C4-2B (cell line): ENCODE data around the gene ZNF106.

Experiments used
- H3K27ac ChIP-seq: fragments of 450-650 bp; 2 replicates; pipeline ENCODE4 v1.5.1; 2017
- ZFX ChIP-seq: fragments of 450-650 bp; IDR thresholded peaks from 2 replicates; pipeline ENCODE4 v1.6.1; 2017
- TF ChIP-seq, protein P1 (sequence below): fragments of 450-650 bp; conservative IDR thresholded peaks from 2 replicates; pipeline ENCODE4 v1.5.1; 2017; ENCODE audit warnings: mild to moderate bottlenecking

ZNF106 gene

DNA sequence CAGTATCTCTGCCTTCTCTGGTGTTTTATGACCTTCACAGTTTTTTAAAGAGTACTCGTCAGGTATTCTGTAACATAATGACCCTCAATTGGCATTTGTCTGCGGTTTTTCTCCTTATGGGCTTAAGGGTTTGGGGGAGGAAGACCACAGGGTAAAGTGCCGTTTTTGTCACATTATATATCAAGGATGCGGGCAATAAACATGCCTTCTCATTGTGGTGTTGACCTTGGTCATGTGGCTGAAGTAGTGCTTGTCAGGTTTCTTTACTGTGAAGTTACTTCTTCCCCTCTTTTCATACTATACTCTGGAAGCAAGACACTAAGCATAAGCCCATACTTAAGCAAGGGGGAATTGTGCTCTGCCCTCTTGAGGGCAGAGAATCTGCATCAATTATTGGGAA is 115.0 kb downstream of the ZNF106 start:
- H3K27ac ChIP-seq, result no peak overlapping the region
- TF ChIP-seq ZFX, result no peak
- TF ChIP-seq, protein P1, sequence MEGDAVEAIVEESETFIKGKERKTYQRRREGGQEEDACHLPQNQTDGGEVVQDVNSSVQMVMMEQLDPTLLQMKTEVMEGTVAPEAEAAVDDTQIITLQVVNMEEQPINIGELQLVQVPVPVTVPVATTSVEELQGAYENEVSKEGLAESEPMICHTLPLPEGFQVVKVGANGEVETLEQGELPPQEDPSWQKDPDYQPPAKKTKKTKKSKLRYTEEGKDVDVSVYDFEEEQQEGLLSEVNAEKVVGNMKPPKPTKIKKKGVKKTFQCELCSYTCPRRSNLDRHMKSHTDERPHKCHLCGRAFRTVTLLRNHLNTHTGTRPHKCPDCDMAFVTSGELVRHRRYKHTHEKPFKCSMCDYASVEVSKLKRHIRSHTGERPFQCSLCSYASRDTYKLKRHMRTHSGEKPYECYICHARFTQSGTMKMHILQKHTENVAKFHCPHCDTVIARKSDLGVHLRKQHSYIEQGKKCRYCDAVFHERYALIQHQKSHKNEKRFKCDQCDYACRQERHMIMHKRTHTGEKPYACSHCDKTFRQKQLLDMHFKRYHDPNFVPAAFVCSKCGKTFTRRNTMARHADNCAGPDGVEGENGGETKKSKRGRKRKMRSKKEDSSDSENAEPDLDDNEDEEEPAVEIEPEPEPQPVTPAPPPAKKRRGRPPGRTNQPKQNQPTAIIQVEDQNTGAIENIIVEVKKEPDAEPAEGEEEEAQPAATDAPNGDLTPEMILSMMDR, result no peak

DNA sequence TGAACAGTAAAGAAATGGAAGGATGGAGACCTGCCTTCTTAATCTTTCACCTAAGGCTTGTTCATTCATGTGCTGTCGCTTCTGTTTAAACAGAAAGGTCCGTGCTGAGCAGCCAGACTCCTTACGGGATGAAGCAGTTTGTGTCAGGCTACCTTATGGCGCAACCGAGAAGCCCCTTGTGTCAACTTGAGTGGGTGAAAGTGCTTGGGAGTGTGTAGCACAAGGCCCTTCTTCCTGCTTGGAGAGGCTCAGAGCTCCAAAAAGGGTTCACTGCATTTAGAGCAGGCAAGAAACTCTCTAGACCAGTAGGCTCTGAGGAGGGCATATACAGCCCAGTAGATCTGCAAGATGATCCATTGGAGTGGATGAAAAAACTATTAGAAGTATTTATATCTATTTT is 115.7 kb downstream of the ZNF106 start:
- no peak for TF ChIP-seq ZFX
- TF ChIP-seq, protein P1, result no peak
- no peak overlapping the region for H3K27ac ChIP-seq

DNA sequence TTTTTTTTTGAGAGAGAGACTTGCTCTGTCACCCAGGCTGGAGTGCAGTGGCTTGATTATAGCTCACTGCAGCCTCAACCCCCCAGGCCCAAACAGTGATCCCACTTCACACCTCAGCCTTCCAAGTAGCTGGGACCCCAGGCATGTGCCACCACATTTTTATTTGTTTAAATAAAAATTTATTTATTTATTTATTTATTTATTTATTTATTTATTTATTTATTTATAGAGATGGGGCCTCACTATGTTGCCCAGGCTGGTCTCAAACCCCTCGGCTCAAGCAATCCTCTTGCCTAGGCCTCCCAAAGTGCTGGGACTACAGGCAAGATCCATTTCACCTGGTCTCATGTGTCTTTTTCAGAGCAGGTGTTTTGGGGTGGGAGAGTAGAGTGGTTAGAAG is 116.1 kb downstream of the ZNF106 start:
- TF ChIP-seq, protein P1, result no peak
- no peak for TF ChIP-seq ZFX
- no peak overlapping the region for H3K27ac ChIP-seq

DNA sequence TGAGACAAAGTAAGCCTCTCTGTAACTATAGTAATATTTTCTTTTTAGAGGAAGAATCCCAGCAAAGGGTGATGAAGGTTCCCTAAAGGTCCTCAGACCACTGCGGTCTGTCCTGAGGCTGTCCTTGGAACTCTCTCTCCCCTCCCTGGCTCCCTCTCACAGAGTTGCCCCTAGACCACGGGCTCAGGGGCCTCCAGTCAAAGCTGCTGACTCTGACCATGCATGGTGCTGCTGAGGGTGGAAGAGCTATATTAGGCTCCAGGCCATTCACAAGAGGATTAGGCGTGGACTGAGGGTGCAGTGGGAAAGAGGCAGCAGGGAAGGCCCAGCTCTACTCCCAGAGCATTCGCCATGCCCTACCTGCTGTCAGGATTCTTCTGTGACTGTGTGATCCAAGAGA is 117.0 kb downstream of the ZNF106 start:
- no peak overlapping the region for H3K27ac ChIP-seq
- no peak for TF ChIP-seq ZFX
- TF ChIP-seq, protein P1, result no peak

DNA sequence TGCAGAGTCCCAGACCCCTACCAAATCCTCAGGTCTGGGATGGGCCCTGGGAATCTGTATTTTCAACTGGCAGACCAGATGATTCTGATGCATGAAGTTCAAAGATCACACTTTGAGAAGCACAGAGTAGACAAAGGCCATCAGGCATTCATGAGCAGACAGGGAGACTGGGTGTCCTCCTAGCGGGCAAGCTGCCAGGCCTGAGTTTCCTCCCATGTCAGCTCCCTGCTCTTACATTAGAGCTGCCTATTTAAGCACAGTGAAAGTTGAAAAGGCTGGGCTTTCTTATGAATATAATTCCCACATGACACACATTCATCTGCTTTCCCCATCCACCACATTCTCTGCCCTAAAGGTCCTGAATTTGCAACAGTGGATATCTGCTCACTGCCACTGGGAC is 117.7 kb downstream of the ZNF106 start:
- no peak overlapping the region for H3K27ac ChIP-seq

DNA sequence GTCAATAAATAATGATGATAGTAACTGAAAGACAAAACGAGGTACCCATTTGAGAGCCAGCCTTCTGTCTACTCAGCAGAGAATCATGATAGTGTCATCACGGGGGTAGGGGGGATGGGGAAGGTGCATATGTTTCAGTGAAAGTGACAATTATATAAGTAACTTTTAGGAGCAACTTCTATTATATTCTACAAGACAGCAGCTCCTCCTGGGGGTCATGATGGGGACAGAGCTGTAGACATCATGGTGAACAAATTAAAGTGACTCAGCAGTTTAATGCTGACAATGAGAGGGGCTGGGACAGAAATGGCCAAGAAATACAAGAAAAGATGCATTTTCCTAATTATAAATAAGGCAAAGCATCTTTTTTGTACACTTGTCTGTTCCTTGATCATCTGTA is 119.8 kb downstream of the ZNF106 start:
- H3K27ac ChIP-seq, result no peak overlapping the region
- TF ChIP-seq ZFX, result no peak
- TF ChIP-seq, protein P1, result peak; percentile 48

More for the DNA sequence above, 117.7 kb downstream of the ZNF106 start:
- no peak for TF ChIP-seq ZFX
- TF ChIP-seq, protein P1, result no peak

DNA sequence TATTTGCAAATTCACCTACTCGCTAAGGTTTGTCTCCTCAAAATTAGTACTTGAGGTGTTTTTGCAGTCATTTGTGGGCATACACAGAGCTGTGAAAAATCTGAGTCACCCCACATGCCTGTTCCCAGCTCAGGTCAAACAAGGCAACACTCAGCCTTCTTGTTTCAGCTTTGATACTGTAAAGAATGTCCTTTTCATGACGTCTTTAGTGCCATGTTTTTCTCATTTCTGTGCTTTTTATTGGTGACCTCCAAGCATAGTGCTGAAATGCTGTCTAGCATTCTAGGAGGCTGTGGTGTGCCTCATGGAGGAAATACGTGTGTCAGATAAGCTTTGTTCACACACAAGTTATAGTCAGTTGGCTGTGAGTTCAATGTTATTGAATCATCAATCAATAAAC is 122.8 kb downstream of the ZNF106 start:
- no peak for TF ChIP-seq ZFX
- TF ChIP-seq, protein P1, result no peak
- no peak overlapping the region for H3K27ac ChIP-seq
